Gastroesophageal sphincter (tissue), 3 donors: ENCODE measurements around the gene G6PC3.

ENCODE experiments used
- CTCF ChIP-seq, 4 experiments: fragments of 200-600 bp in 2 of 4; fragments of 450-650 bp in 2 of 4; sonication (generic) in 1 of 4; IDR thresholded peaks; one replicate each; pipeline ENCODE4 v1.5.1; 2017 to 2019; ENCODE audit warnings: antibody characterized with exemption in 4 of 4, mild to moderate bottlenecking in 2 of 4, moderate library complexity in 2 of 4
- EP300 ChIP-seq: sonication (generic); formaldehyde crosslinking; IDR thresholded peaks from one replicate; pipeline ENCODE4 v1.6.1; 2017; ENCODE audit warnings: antibody characterized with exemption, mild to moderate bottlenecking
- POLR2A ChIP-seq, 2 donors: fragments of 450-650 bp; IDR thresholded peaks; one replicate each; pipeline ENCODE4 v1.6.1; 2017; ENCODE audit warnings: antibody characterized with exemption in 2 of 2, mild to moderate bottlenecking in 2 of 2, moderate library complexity in 1 of 2
- POLR2AphosphoS5 ChIP-seq: sonication (generic); formaldehyde crosslinking; IDR thresholded peaks from one replicate; pipeline ENCODE4 v1.6.1; 2017; ENCODE audit warnings: antibody characterized with exemption

GRCh38 chr17:44119798-44120197 is 49.3 kb downstream of the G6PC3 start:
- TF ChIP-seq CTCF (IDR thresholded peaks at IDR 0.05) (no peak), POLR2A (IDR thresholded peaks at IDR 0.05) (no peak), EP300 (no peak), POLR2AphosphoS5 (no peak)
